Calu3 (cell line): ENCODE measurements around the gene TOE1. TPM values are rescaled to one million over a fixed set of nuclear protein-coding genes. Genes with fewer than 3 reads are reported as not detected.

Experiments used
- BruUV-seq: library from RNA; stranded (reverse); fragments of 400-500 nt; replicated peaks from 2 replicates; lab custom pipeline; 2021; lab: Mats Ljungman, UMichigan
- CTCF ChIA-PET: fragments of 300-600 bp; sonication (Branson Sonifier 250); formaldehyde crosslinking; loops from one replicate; lab custom pipeline; 2022; ENCODE audit warnings: antibody characterized with exemption; lab: Charles Lee
- DNase-seq: peaks from one replicate; pipeline ENCODE4 v3.0.0; 2022
- H3K27ac Mint-ChIP-seq: one replicate; pipeline ENCODE4 v1.8.0; 2022; ENCODE audit warnings: mixed read lengths; ENCODE audit not compliant: unreplicated experiment
- H3K27me3 Mint-ChIP-seq: one replicate; pipeline ENCODE4 v1.8.0; 2022; ENCODE audit warnings: mixed read lengths; ENCODE audit not compliant: unreplicated experiment
- H3K36me3 Mint-ChIP-seq: one replicate; pipeline ENCODE4 v1.8.0; 2022; ENCODE audit warnings: mild to moderate bottlenecking, moderate library complexity, mixed read lengths; ENCODE audit not compliant: insufficient read depth, unreplicated experiment
- H3K4me1 Mint-ChIP-seq: one replicate; pipeline ENCODE4 v1.8.0; 2022; ENCODE audit warnings: mild to moderate bottlenecking, low read depth, mixed read lengths; ENCODE audit not compliant: unreplicated experiment
- H3K4me3 Mint-ChIP-seq: one replicate; pipeline ENCODE4 v1.8.0; 2022; ENCODE audit warnings: mild to moderate bottlenecking, low read depth, moderate library complexity, mixed read lengths; ENCODE audit not compliant: unreplicated experiment
- H3K9me3 Mint-ChIP-seq: one replicate; pipeline ENCODE4 v1.8.0; 2022; ENCODE audit warnings: low read depth, mixed read lengths; ENCODE audit not compliant: unreplicated experiment
- CTCF ChIP-seq: fragments of 200-600 bp; IDR thresholded peaks from one replicate; pipeline ENCODE4 v1.8.0; 2022; ENCODE audit warnings: antibody characterized with exemption; ENCODE audit not compliant: unreplicated experiment
- intact Hi-C: fragments of 100-400 bp; cut with micrococcal nuclease; formaldehyde crosslinking; loops from one replicate; pipeline ENCODE4 v1.10.0; 2022; ENCODE audit not compliant: unreplicated experiment
- total RNA-seq: library from RNA; stranded (reverse); gene quantifications from 2 replicates; pipeline ENCODE4 v1.2.3, GENCODE V29; 2022

The TOE1 gene
- total RNA-seq, 1 experiment from 2014 or later: 14.2 TPM

DNA sequence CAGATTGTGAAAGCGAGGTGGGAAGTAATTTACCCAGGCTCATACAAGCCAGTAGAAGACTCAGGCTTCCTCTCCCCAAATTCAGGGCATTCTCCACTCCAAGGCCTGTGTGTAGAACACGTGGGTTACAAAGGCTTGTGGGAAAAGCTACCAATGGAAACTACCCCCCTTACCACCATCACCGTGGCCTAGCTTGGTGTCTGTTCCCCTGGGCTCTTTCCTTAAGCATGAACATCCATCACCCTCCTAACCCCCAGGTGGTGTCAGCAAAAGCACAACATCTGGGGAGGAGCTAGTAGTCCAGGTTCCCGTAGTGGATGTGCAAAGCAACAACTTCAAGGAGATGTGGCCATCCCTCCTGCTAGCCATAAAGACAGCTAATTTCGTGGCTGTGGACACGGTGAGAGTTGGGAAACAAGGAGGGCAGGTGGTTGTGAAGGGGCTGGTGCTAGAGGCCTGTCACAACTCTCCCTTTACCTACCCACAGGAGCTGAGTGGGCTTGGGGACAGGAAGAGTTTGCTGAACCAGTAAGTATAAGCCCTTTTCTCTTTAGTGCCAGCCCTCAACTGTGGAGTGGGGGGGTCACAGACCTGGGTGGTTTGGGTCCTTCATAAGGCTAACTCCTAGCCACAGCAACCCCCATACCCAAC, 971 bp downstream of the TOE1 start:
- Mint-ChIP-seq H3K36me3 (peaks cover 29% of the 10 kb centered on the region), H3K9me3 (peaks cover 4% of the 10 kb centered on the region), H3K4me1 (peaks cover 28% of the 10 kb centered on the region), H3K27ac (peak overlapping the region; percentile 75), H3K27me3 (no peaks in the 10 kb centered on the region), H3K4me3 (peak overlapping the region; percentile 84)
- TF ChIP-seq CTCF: no peak
- CTCF ChIA-PET: interaction anchor here (0.9 to 2.6 kb wide), 8 partner anchors 11 to 1973 kb away, joined by 3 to 30 read pairs (median 10); partner anchors contain the start of genes HPDL, STIL, TESK2 and UROD
- BruUV-seq: no TSS peak
- DNase-seq: no peak
- intact Hi-C loops: no loop called here

- CTCF ChIA-PET: no interaction called here
- peaks cover 12% of the 10 kb centered on the region for H3K36me3 Mint-ChIP-seq
- BruUV-seq: no TSS peak
Observed at GRCh38 chr1:45344499-45344898, 4.5 kb downstream of the TOE1 start.

DNA sequence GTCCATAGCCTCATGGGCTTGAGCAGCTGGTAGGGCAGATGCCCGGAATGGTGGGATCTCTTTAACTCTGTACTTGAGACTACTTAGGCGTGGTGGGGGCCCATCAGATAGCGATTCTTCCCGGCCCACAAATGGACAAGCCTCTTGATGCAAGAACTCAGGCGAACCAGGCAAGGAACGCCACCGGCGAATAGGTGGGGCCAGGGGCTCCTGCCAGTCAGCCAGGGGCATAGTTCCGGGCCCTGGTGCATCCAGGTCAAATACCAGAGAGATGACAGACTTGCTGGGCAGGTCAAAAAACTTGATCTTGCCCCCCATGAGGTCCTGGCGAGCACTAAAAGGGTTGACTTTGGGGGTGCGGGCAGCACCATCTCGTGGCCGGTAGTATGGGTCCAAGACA, 5.0 kb downstream of the TOE1 start:
- H3K4me3 Mint-ChIP-seq: no peak overlapping the region
- BruUV-seq: no TSS peak
- no peak for TF ChIP-seq CTCF
- no peak overlapping the region for H3K27ac Mint-ChIP-seq
- no peaks in the 10 kb centered on the region for H3K27me3 Mint-ChIP-seq
- H3K36me3 Mint-ChIP-seq: peaks cover 7% of the 10 kb centered on the region
- H3K4me1 Mint-ChIP-seq: peaks cover 12% of the 10 kb centered on the region
- intact Hi-C loops: no loop called here
- no peaks in the 10 kb centered on the region for H3K9me3 Mint-ChIP-seq
- CTCF ChIA-PET: no interaction called here
- DNase-seq: no peak

More at GRCh38 chr1:45344499-45344898, 4.5 kb downstream of the TOE1 start:
- intact Hi-C loops: no loop called here
- Mint-ChIP-seq H3K27me3 (no peaks in the 10 kb centered on the region), H3K9me3 (no peaks in the 10 kb centered on the region), H3K4me1 (peaks cover 12% of the 10 kb centered on the region), H3K27ac (no peak overlapping the region), H3K4me3 (no peak overlapping the region)
- TF ChIP-seq CTCF: no peak
- DNase-seq: no peak

GRCh38 chr1:45346473-45346872, 6.5 kb downstream of the TOE1 start:
- Mint-ChIP-seq H3K4me1 (peaks cover 12% of the 10 kb centered on the region), H3K9me3 (no peaks in the 10 kb centered on the region), H3K36me3 (no peaks in the 10 kb centered on the region), H3K27me3 (no peaks in the 10 kb centered on the region), H3K4me3 (no peak overlapping the region), H3K27ac (no peak overlapping the region)
- DNase-seq: no peak
- TF ChIP-seq CTCF: no peak
- CTCF ChIA-PET: no interaction called here
- intact Hi-C loops: no loop called here
- no TSS peak for BruUV-seq
